Activated T-cell treated with anti-CD3 and anti-CD28 coated beads, Interleukin-2, amount 50 U/mL, for 1 hour (primary cell): Measurements from ENCODE around the gene IMMT.
"Not testable (repeated sequence)": the region's sequence is repeated elsewhere in the genome, so short reads cannot be mapped to it uniquely, and the experiment has no call there.

Experiments used
- DNase-seq: peaks from one replicate; pipeline ENCODE4 v3.0.0-alpha.2; 2020

IMMT gene

GRCh38 chr2:86225581-86225980 is 30.3 kb upstream of the IMMT start:
- DNase-seq = peak; percentile 42

- no peak for DNase-seq
These were observed 29.5 kb upstream of the IMMT start for GRCh38 chr2:86224645-86225355.

GRCh38 chr2:86223927-86224560 is 28.8 kb upstream of the IMMT start:
- DNase-seq = no peak

- no peak for DNase-seq
These were observed 28.1 kb upstream of the IMMT start for GRCh38 chr2:86223140-86223926.

GRCh38 chr2:86221066-86221684 is 25.9 kb upstream of the IMMT start:
- DNase-seq = peak; percentile 48

- DNase-seq = no peak
These were observed 24.6 kb upstream of the IMMT start for GRCh38 chr2:86219896-86220295.

- DNase-seq = no peak
These were observed 22.9 kb upstream of the IMMT start for GRCh38 chr2:86218124-86218523.

- DNase-seq = no peak
These were observed 21.6 kb upstream of the IMMT start for GRCh38 chr2:86216575-86217555.

- no peak for DNase-seq
These were observed 19.2 kb upstream of the IMMT start for GRCh38 chr2:86214503-86214832.

GRCh38 chr2:86213699-86214502 is 18.6 kb upstream of the IMMT start:
- no peak for DNase-seq

GRCh38 chr2:86213056-86213455 is 17.8 kb upstream of the IMMT start:
- no peak for DNase-seq

- DNase-seq = no peak
These were observed 16.5 kb upstream of the IMMT start for GRCh38 chr2:86211796-86212188.

- no peak for DNase-seq
These were observed 16.0 kb upstream of the IMMT start for GRCh38 chr2:86211033-86211795.

- DNase-seq = no peak
These were observed 9.2 kb upstream of the IMMT start for GRCh38 chr2:86204458-86204857.

GRCh38 chr2:86203614-86204013 is 8.4 kb upstream of the IMMT start:
- DNase-seq = no peak

- DNase-seq = no peak
These were observed 7.4 kb upstream of the IMMT start for GRCh38 chr2:86202702-86203101.

GRCh38 chr2:86202336-86202692 is 7.1 kb upstream of the IMMT start:
- no peak for DNase-seq

- no peak for DNase-seq
These were observed 6.5 kb upstream of the IMMT start for GRCh38 chr2:86201671-86202335.

- DNase-seq = not testable (repeated sequence)
These were observed 5.3 kb upstream of the IMMT start for GRCh38 chr2:86200564-86200963.

- no peak for DNase-seq
These were observed 4.5 kb upstream of the IMMT start for GRCh38 chr2:86199834-86200177.
